WTC11 (cell line): ENCODE measurements around the gene PRKAG2. TPM values are rescaled to one million over a fixed set of nuclear protein-coding genes. Genes with fewer than 3 reads are reported as not detected.

Source experiments
- ATAC-seq: fragments of 200-7000 bp; cut with Tn5 transposase; 2 replicates; pipeline ENCODE4 v1.10.0; 2021; ENCODE audit warnings: mild to moderate bottlenecking, moderate library complexity
- CTCF ChIA-PET: fragments of 300-600 bp; sonication (Branson Sonifier 250); formaldehyde crosslinking; loops from one replicate; lab custom pipeline; 2021; ENCODE audit warnings: antibody characterized with exemption; lab: Charles Lee
- POLR2A ChIA-PET: fragments of 350-600 bp; sonication (Branson Sonifier 250); formaldehyde crosslinking; loops from one replicate; lab custom pipeline; 2021; ENCODE audit warnings: antibody characterized with exemption; lab: Charles Lee
- DNase-seq: peaks from one replicate; pipeline ENCODE4 v3.0.0; 2021; ENCODE audit warnings: low spot score
- H3K27ac Mint-ChIP-seq: 2 replicates; pipeline ENCODE4 v1.8.0; 2021; ENCODE audit warnings: mixed read lengths
- H3K27me3 Mint-ChIP-seq: 2 replicates; pipeline ENCODE4 v1.8.0; 2021; ENCODE audit warnings: low read depth, mild to moderate bottlenecking, moderate library complexity, mixed read lengths
- H3K36me3 Mint-ChIP-seq: 2 replicates; pipeline ENCODE4 v1.8.0; 2021; ENCODE audit warnings: mixed read lengths
- H3K4me1 Mint-ChIP-seq: 2 replicates; pipeline ENCODE4 v1.8.0; 2022; ENCODE audit warnings: mixed read lengths
- H3K4me3 Mint-ChIP-seq: 2 replicates; pipeline ENCODE4 v1.8.0; 2021; ENCODE audit warnings: mild to moderate bottlenecking, moderate library complexity, mixed read lengths
- H3K9me3 Mint-ChIP-seq: 2 replicates; pipeline ENCODE4 v1.8.0; 2021; ENCODE audit warnings: mixed read lengths
- AR ChIP-seq: fragments of 250-450 bp; sonication (Bioruptor Pico); IDR thresholded peaks from 2 replicates; pipeline ENCODE4 v1.9.0; 2021; ENCODE audit warnings: mild to moderate bottlenecking
- CREM ChIP-seq: sonication (generic); formaldehyde crosslinking; IDR thresholded peaks from 2 replicates; pipeline ENCODE4 v1.8.1; 2022; ENCODE audit warnings: mild to moderate bottlenecking, missing genetic modification reagents, moderate library complexity
- E2F4 ChIP-seq: sonication (generic); formaldehyde crosslinking; IDR thresholded peaks from 2 replicates; pipeline ENCODE4 v1.8.1; 2022; ENCODE audit warnings: low read depth, mild to moderate bottlenecking, moderate library complexity, missing genetic modification reagents, borderline replicate concordance
- IRF2 ChIP-seq: sonication (generic); formaldehyde crosslinking; IDR thresholded peaks from 2 replicates; pipeline ENCODE4 v1.8.0; 2022; ENCODE audit warnings: low read depth, missing genetic modification reagents, borderline replicate concordance
- JAZF1 ChIP-seq: fragments of 250-450 bp; sonication (Bioruptor Pico); IDR thresholded peaks from 2 replicates; pipeline ENCODE4 v1.9.0; 2021; ENCODE audit warnings: moderate library complexity, mild to moderate bottlenecking, inconsistent platforms
- JUN ChIP-seq: sonication (generic); formaldehyde crosslinking; IDR thresholded peaks from 2 replicates; pipeline ENCODE4 v1.8.0; 2023; ENCODE audit warnings: mild to moderate bottlenecking, missing genetic modification reagents
- MAX ChIP-seq: sonication (generic); formaldehyde crosslinking; IDR thresholded peaks from 2 replicates; pipeline ENCODE4 v1.8.0; 2022; ENCODE audit warnings: mild to moderate bottlenecking, missing genetic modification reagents
- NFATC4 ChIP-seq: fragments of 250-450 bp; sonication (Bioruptor Pico); IDR thresholded peaks from 2 replicates; pipeline ENCODE4 v1.9.0; 2021; ENCODE audit warnings: mild to moderate bottlenecking
- NFE2L1 ChIP-seq: sonication (generic); formaldehyde crosslinking; IDR thresholded peaks from 2 replicates; pipeline ENCODE4 v1.8.1; 2023; ENCODE audit warnings: missing genetic modification reagents
- OVOL2 ChIP-seq: fragments of 250-450 bp; sonication (Bioruptor Pico); IDR thresholded peaks from 2 replicates; pipeline ENCODE4 v1.9.0; 2021; ENCODE audit warnings: mild to moderate bottlenecking, borderline replicate concordance
- ZNF138 ChIP-seq: sonication (generic); formaldehyde crosslinking; conservative IDR thresholded peaks from 2 replicates; pipeline ENCODE4 v1.8.1; 2022; ENCODE audit warnings: mild to moderate bottlenecking, moderate library complexity, missing genetic modification reagents
- ZNF317 ChIP-seq: sonication (generic); formaldehyde crosslinking; IDR thresholded peaks from 2 replicates; pipeline ENCODE4 v1.8.1; 2023; ENCODE audit warnings: low read depth, mild to moderate bottlenecking, moderate library complexity, missing genetic modification reagents, borderline replicate concordance
- ZNF671 ChIP-seq: fragments of 250-450 bp; sonication (Bioruptor Pico); IDR thresholded peaks from 2 replicates; pipeline ENCODE4 v1.8.0; 2021; ENCODE audit warnings: mild to moderate bottlenecking
- total RNA-seq: library from RNA; stranded (reverse); gene quantifications from 3 replicates; pipeline ENCODE4 v1.2.3, GENCODE V29; 2021
- TF ChIP-seq, protein P1 (sequence below): fragments of 250-450 bp; sonication (Bioruptor Pico); IDR thresholded peaks from 2 replicates; pipeline ENCODE4 v1.9.0; 2021; ENCODE audit warnings: mild to moderate bottlenecking
- TF ChIP-seq, protein P2 (sequence below): sonication (generic); formaldehyde crosslinking; IDR thresholded peaks from 2 replicates; pipeline ENCODE4 v1.8.0; 2023; ENCODE audit warnings: missing genetic modification reagents
- TF ChIP-seq, protein P3 (sequence below): sonication (generic); formaldehyde crosslinking; IDR thresholded peaks from 2 replicates; pipeline ENCODE4 v1.8.0; 2023; ENCODE audit warnings: mild to moderate bottlenecking, missing genetic modification reagents
- TF ChIP-seq, protein P4 (sequence below): fragments of 250-450 bp; sonication (Bioruptor Pico); IDR thresholded peaks from 2 replicates; pipeline ENCODE4 v1.8.0; 2021; ENCODE audit warnings: mild to moderate bottlenecking
- TF ChIP-seq, protein P5 (sequence below): sonication (generic); formaldehyde crosslinking; conservative IDR thresholded peaks from 2 replicates; pipeline ENCODE4 v1.8.1; 2022; ENCODE audit warnings: mild to moderate bottlenecking, missing genetic modification reagents
- TF ChIP-seq, protein P6 (sequence below): sonication (generic); formaldehyde crosslinking; IDR thresholded peaks from 2 replicates; pipeline ENCODE4 v1.8.0; 2022; ENCODE audit warnings: mild to moderate bottlenecking, missing genetic modification reagents

PRKAG2 gene
- total RNA-seq, 1 experiment from 2014 or later, result 20.3 TPM

DNA sequence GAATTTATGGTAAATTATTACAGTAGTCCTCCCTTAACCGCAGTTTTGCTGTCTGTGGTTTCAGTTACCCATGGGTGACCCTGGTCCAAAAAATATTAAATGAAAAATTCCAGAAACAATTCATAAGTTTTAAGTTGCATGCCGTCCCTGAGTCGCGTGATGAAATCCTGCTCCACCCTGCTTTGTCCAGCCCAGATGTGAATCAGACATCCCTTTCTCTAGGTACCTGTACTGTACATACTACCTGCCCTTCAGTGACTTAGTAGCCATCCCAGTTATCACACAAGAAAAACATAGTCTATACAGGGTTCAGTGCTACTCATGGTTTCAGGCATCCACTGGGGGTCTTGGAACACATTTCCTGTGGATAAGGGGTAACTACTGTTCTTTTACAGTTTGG, 336.8 kb downstream of the PRKAG2 start:
- H3K9me3 Mint-ChIP-seq, result peaks cover 6% of the 10 kb centered on the region; the same call in 1 of the 2 replicates
- no peaks in the 10 kb centered on the region for H3K27me3 Mint-ChIP-seq
- TF ChIP-seq ZNF671 (CRISPR knock-in tag) (no peak), IRF2 (no peak), ZNF317 (CRISPR knock-in tag) (no peak), OVOL2 (CRISPR knock-in tag) (no peak), MAX (CRISPR knock-in tag) (no peak), NFE2L1 (CRISPR knock-in tag) (no peak), JUN (no peak), ZNF138 (no peak), E2F4 (CRISPR knock-in tag) (no peak), CREM (CRISPR knock-in tag) (no peak), NFATC4 (CRISPR knock-in tag) (no peak), AR (CRISPR knock-in tag) (no peak), JAZF1 (CRISPR knock-in tag) (no peak)
- TF ChIP-seq, protein P1, sequence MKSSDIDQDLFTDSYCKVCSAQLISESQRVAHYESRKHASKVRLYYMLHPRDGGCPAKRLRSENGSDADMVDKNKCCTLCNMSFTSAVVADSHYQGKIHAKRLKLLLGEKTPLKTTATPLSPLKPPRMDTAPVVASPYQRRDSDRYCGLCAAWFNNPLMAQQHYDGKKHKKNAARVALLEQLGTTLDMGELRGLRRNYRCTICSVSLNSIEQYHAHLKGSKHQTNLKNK (CRISPR knock-in tag), result no peak
- TF ChIP-seq, protein P2, sequence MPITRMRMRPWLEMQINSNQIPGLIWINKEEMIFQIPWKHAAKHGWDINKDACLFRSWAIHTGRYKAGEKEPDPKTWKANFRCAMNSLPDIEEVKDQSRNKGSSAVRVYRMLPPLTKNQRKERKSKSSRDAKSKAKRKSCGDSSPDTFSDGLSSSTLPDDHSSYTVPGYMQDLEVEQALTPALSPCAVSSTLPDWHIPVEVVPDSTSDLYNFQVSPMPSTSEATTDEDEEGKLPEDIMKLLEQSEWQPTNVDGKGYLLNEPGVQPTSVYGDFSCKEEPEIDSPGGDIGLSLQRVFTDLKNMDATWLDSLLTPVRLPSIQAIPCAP, result no peak
- TF ChIP-seq, protein P3, sequence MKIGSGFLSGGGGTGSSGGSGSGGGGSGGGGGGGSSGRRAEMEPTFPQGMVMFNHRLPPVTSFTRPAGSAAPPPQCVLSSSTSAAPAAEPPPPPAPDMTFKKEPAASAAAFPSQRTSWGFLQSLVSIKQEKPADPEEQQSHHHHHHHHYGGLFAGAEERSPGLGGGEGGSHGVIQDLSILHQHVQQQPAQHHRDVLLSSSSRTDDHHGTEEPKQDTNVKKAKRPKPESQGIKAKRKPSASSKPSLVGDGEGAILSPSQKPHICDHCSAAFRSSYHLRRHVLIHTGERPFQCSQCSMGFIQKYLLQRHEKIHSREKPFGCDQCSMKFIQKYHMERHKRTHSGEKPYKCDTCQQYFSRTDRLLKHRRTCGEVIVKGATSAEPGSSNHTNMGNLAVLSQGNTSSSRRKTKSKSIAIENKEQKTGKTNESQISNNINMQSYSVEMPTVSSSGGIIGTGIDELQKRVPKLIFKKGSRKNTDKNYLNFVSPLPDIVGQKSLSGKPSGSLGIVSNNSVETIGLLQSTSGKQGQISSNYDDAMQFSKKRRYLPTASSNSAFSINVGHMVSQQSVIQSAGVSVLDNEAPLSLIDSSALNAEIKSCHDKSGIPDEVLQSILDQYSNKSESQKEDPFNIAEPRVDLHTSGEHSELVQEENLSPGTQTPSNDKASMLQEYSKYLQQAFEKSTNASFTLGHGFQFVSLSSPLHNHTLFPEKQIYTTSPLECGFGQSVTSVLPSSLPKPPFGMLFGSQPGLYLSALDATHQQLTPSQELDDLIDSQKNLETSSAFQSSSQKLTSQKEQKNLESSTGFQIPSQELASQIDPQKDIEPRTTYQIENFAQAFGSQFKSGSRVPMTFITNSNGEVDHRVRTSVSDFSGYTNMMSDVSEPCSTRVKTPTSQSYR (CRISPR knock-in tag), result no peak
- TF ChIP-seq, protein P4, sequence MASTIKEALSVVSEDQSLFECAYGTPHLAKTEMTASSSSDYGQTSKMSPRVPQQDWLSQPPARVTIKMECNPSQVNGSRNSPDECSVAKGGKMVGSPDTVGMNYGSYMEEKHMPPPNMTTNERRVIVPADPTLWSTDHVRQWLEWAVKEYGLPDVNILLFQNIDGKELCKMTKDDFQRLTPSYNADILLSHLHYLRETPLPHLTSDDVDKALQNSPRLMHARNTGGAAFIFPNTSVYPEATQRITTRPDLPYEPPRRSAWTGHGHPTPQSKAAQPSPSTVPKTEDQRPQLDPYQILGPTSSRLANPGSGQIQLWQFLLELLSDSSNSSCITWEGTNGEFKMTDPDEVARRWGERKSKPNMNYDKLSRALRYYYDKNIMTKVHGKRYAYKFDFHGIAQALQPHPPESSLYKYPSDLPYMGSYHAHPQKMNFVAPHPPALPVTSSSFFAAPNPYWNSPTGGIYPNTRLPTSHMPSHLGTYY (CRISPR knock-in tag), result no peak
- TF ChIP-seq, protein P5, sequence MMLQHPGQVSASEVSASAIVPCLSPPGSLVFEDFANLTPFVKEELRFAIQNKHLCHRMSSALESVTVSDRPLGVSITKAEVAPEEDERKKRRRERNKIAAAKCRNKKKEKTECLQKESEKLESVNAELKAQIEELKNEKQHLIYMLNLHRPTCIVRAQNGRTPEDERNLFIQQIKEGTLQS (CRISPR knock-in tag), result no peak
- TF ChIP-seq, protein P6, sequence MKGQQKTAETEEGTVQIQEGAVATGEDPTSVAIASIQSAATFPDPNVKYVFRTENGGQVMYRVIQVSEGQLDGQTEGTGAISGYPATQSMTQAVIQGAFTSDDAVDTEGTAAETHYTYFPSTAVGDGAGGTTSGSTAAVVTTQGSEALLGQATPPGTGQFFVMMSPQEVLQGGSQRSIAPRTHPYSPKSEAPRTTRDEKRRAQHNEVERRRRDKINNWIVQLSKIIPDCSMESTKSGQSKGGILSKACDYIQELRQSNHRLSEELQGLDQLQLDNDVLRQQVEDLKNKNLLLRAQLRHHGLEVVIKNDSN (CRISPR knock-in tag), result no peak
- H3K36me3 Mint-ChIP-seq, result no peaks in the 10 kb centered on the region
- no peak overlapping the region for H3K4me3 Mint-ChIP-seq
- ChIA-PET CTCF (interaction anchor here (1.4 kb wide), 1 partner anchor 219 kb away, joined by 4 read pairs; no protein-coding TSS in a partner anchor), POLR2A (no interaction called here)
- no peak overlapping the region for H3K27ac Mint-ChIP-seq
- H3K4me1 Mint-ChIP-seq, result peaks cover 15% of the 10 kb centered on the region
- no peak for ATAC-seq
- DNase-seq, result no peak
